Activated T-cell treated with anti-CD3 and anti-CD28 coated beads for 24 hours (primary cell): ENCODE measurements around the gene CLEC16A.

Source experiments
- DNase-seq: peaks from one replicate; pipeline ENCODE4 v3.0.0-alpha.2; 2020; ENCODE audit warnings: low read depth

The CLEC16A gene

DNA sequence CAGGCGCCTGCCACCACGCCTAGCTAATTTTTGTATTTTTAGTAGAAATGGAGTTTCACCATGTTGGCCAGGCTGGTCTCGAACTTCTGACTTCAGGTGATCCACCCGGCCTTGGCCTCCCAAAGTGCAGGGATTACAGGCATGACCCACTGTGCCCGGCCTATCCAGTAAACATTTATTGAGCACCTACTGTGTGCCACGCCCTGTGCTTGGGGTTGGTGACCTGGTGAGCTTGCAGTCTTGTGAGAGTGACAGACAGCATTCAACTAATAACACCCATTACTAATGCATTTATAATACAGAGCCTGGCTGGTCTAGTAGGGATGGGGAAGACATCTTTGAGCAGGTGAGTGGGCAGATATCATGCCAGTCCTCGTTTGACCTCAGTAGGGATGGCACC lies 198.6 kb downstream of the CLEC16A start:
- DNase-seq = no peak

GRCh38 chr16:11143372-11144035 lies 199.1 kb downstream of the CLEC16A start:
- no peak for DNase-seq

GRCh38 chr16:11144122-11144521 lies 199.8 kb downstream of the CLEC16A start:
- DNase-seq = no peak

DNA sequence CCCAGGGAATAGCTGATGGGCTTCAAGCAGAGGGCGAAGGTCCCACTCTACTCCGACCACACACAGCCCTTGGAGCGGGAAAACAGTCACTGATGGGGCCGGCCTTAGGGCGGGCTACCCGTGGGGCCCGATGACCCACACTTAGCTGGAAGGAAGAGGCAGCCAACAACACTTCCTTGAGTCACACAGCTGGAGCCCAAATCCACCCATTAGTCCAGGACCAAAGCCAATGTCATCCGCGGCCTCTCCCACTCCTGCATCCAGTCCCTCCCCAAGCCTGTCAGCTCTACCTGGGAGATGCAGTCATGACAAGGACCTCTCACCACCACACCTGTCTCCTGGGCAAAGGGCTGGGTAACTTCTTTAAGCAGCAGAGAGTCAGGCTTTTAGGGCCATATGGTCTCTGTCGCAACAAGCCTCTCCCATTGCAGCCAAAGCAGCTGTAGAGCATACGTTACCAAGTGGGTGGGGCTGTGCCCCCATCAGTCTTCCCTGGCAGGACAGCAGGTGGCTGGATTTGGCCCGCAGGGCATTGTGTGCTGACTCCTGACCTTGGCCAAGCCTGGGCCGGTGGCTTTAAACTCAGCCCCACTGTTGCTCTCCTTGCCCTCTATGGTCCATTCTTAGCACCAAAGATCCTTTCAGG lies 200.9 kb downstream of the CLEC16A start:
- DNase-seq = no peak

GRCh38 chr16:11145819-11146211 lies 201.5 kb downstream of the CLEC16A start:
- no peak for DNase-seq

GRCh38 chr16:11147033-11147753 lies 202.8 kb downstream of the CLEC16A start:
- no peak for DNase-seq

GRCh38 chr16:11147754-11148444 lies 203.5 kb downstream of the CLEC16A start:
- no peak for DNase-seq

DNA sequence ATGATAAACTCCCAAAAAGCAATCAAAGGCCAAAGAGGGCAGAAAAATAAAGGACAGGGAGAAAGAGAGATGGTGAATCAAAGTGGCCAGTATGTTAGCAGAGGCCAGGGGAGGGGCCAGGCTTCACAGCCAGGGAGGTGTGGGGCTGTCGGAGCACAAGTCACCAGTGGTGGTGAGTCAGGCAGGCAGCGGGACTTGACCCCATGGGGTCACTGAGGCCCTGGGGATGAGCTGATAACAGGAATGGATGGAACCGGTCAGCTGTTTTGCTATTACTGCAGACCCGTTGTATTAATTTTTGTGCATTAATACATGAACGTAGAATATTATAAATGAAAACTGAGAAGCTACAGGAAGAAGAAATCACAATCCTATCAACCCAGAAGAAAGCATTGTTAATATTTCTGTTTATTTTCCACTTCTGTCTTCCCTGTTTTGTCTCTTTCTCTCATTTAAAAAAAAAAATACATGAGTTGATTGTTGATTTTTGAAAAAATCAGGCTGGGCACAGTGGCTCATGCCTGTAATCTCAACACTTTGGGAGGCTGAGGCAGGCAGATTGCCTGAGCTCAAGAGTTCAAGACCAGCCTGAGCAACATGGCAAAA lies 204.8 kb downstream of the CLEC16A start:
- DNase-seq = no peak

- no peak for DNase-seq
These were observed 205.8 kb downstream of the CLEC16A start for GRCh38 chr16:11150190-11150589.

DNA sequence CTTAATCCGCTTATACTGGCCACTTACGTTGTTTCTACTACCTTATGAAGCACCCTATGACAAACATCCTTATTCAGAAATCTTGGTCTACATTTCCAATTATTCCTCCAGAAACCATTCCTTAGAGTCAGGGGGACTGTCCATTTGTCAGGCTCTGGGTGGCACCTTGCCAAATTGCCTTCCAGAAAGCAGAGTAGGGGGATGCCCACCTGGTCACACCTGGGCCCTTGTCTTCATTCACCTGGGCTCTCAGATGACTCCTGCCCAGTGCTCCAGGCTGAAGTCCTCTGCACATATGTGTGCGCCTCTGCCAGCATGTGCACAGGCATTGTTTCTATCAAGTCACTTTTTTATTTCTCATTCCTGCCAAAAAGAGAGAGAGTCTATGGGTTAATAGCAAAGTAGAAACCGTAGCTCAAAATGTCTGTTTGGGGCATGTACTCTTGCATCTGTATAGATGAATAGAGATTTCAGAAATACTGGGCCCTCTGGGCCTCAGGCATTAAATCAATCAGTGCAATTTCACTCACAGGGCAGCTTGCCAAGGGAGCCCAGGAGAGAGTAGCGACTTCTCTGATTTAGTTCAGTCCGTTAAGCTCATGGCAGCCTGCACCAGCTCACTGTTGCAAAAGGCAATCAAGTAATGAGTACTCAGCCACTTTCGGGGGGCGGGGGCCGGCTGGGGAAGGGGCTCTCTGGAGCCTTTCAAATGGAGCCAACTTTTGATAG lies 207.0 kb downstream of the CLEC16A start:
- no peak for DNase-seq

GRCh38 chr16:11151885-11152629 lies 207.7 kb downstream of the CLEC16A start:
- no peak for DNase-seq

- DNase-seq = no peak
These were observed 208.4 kb downstream of the CLEC16A start for GRCh38 chr16:11152677-11153331.

DNA sequence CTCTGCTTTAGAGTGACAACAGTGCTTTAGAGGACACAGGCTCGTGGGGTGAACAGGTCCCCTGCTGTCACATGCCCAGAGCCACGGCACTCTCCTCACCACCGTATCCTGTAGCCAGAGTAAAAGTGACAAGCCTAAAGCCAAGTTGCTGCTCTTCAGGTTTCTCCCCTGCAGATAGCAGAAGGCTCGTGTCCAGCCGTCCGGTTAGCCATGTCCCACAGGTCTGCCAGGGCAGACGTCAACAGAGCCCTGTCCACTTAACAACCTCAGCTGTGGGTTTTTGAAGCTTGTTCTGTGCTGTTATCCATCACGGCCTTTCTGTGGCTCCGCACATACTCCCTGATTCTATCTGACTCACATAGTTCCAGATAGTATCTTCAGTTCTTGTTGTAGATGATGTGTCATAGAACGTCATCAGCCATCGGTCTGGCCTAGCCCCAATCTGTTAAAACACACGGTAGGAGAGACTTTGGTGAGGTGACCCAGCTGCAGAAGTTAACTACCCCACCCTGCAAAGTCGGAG lies 211.0 kb downstream of the CLEC16A start:
- no peak for DNase-seq

DNA sequence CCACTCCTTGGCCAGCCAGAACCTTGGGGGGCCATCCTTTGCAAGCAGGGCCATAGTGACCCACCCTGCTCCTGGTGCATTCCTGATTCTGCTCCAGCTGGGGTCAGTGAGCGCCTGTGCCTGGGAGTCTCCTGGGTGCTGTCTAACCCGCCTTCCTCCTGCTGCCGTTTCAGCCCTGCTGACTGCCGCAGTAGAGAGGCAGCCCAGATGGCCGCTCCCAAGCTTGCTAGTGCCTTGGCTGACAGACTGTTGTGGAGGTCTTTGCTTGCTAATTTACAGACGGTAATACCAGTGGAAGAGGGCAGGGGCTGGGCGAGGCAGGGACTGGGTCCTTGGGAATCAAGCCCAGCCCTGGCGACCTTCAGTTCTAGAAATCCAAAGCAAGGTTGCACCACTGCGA lies 212.0 kb downstream of the CLEC16A start:
- DNase-seq = no peak

DNA sequence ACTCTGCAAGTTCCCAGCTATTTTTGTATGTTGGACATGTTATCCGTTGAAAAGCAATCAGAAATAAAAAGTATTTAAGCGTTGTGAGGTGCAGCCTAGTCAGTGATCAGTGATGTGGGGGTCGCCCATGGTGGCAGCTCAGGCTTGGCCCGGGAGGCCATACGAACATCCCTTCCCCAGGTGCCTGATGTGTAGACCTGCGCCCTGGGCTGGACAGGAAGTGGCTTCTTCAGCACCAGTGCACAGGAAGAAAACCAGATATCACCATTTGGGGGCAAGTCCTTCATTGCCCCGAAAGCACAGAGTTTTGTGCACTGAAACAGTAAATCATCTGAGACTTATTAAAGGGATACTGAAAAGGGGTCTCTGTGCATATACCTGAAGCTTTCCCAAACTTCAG lies 212.8 kb downstream of the CLEC16A start:
- no peak for DNase-seq

DNA sequence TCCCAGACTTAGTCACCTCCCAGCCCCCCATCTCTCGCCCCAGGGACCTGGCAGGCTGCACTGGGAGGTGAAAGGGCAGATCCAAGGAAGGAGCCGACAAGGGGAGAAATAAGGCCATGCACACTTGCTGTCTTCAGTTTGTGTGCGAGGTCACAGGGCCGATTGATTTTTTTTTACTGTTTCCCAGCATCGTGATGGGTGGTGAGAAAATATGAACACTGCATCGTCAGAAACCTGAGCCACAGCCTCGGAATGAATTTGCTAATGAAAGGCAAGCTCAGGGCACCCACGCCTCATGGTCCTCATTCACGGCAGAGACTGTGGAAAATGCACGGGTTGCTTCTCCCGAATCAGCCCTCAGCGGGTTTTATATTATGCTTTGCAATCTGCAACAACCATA lies 213.7 kb downstream of the CLEC16A start:
- DNase-seq = no peak

- DNase-seq = no peak
These were observed 214.9 kb downstream of the CLEC16A start for GRCh38 chr16:11159282-11159681.

DNA sequence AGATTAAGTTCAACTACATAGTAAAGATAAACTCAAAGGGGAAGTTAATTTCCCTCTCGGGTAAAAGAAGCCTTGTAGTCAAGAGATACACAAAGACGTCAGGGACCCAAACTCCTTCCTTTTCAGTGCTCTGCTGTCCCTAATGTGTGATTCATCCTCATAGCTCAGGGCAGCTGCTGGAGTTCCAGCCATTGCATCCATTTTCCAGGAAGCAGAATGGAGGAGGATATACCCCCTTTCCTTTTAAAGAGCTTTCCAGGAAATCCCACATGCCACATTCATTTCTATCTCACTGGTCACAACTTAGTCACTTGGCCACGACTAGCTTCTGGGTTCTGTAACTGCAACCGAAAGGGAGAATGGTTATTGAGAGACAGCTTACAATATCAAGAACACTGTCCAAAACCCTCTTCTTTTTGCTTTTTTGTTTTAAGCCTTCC lies 216.3 kb downstream of the CLEC16A start:
- DNase-seq = no peak

GRCh38 chr16:11161439-11161838 lies 217.1 kb downstream of the CLEC16A start:
- DNase-seq = no peak

DNA sequence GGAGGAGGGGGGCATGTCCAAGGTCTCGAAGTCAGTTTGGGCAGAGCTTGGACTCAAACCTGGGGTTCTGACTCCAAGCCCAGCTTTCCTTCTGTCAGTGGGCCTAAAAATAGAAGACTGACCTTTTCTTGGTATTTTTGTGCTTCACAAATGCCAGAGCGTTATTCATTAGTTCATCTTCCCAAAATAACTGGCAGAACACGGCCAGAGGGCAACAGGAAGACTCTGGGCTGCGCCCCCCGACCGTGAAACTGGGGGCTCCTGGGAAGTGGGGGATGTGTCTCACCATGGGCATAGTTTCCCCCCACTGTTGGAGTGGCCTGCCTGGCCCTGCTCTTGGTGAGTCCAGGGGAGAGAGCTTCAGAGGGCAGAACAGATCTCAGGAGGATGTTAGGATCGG lies 217.6 kb downstream of the CLEC16A start:
- no peak for DNase-seq
